Fibroblast of lung (primary cell): Measurements from ENCODE around the gene RPUSD2.

Experiments used
- CTCF ChIP-seq, 2 donors: IDR thresholded peaks in 1 of 2; conservative IDR thresholded peaks in 1 of 2; 1 replicate in 1 of 2; 2 replicates in 1 of 2; pipeline ENCODE4 v1.5.1; 2011 to 2012; ENCODE audit warnings: low read length in 2 of 2, control low read depth in 1 of 2, inconsistent platforms in 1 of 2, low read depth in 1 of 2, mild to moderate bottlenecking in 1 of 2
- EZH2 ChIP-seq: IDR thresholded peaks from 2 replicates; pipeline ENCODE4 v1.5.1; 2012; ENCODE audit warnings: low read length, control low read depth, mild to moderate bottlenecking; ENCODE audit errors: missing control alignments

GRCh38 chr15:40595219-40595618, 26.1 kb downstream of the RPUSD2 start:
- TF ChIP-seq EZH2 (no peak), CTCF (conservative IDR thresholded peaks at IDR 0.05 in 1 of 2, IDR thresholded peaks at IDR 0.05 in 1 of 2; ENCODE audit: low read depth in 1 of 2, low read length in 2 of 2) (no peak)
